Measurements from ENCODE around the gene LGMN.

The LGMN gene

GRCh38 chr14:92724516-92725340 is 23.7 kb downstream of the LGMN start:
- ATAC-seq, result no peak

- ATAC-seq, result no peak
Observed at GRCh38 chr14:92719890-92720323, 28.5 kb downstream of the LGMN start.

GRCh38 chr14:92719421-92719820 is 29.0 kb downstream of the LGMN start:
- ATAC-seq, result no peak

GRCh38 chr14:92718664-92719063 is 29.8 kb downstream of the LGMN start:
- ATAC-seq, result no peak

GRCh38 chr14:92717571-92718042 is 30.8 kb downstream of the LGMN start:
- ATAC-seq, result peak; percentile 74 to 82

GRCh38 chr14:92716131-92716530 is 32.3 kb downstream of the LGMN start:
- ATAC-seq, result no peak

GRCh38 chr14:92714739-92715307 is 33.6 kb downstream of the LGMN start:
- ATAC-seq, result peak; percentile 75 to 79

GRCh38 chr14:92712654-92713051 is 35.8 kb downstream of the LGMN start:
- ATAC-seq, result no peak

GRCh38 chr14:92711976-92712653 is 36.3 kb downstream of the LGMN start:
- ATAC-seq, result no peak

- ATAC-seq, result no peak
Observed at GRCh38 chr14:92710001-92710341, 38.5 kb downstream of the LGMN start.

GRCh38 chr14:92709340-92710000 is 39.0 kb downstream of the LGMN start:
- ATAC-seq, result no peak

- ATAC-seq, result no peak
Observed at GRCh38 chr14:92706386-92706785, 42.0 kb downstream of the LGMN start.

GRCh38 chr14:92704821-92705220 is 43.6 kb downstream of the LGMN start:
- ATAC-seq, result no peak

GRCh38 chr14:92704036-92704804 is 44.2 kb downstream of the LGMN start:
- peak in 1 of 2 donors; percentile 64 for ATAC-seq

GRCh38 chr14:92703516-92703915 is 44.9 kb downstream of the LGMN start:
- ATAC-seq, result no peak

- ATAC-seq, result no peak
Observed at GRCh38 chr14:92702441-92702918, 45.9 kb downstream of the LGMN start.

- ATAC-seq, result no peak
Observed at GRCh38 chr14:92701826-92702225, 46.6 kb downstream of the LGMN start.

- no peak for ATAC-seq
Observed at GRCh38 chr14:92698393-92698792, 50.0 kb downstream of the LGMN start.

- no peak for ATAC-seq
Observed at GRCh38 chr14:92696366-92696765, 52.1 kb downstream of the LGMN start.

- ATAC-seq, result no peak
Observed at GRCh38 chr14:92695562-92695961, 52.9 kb downstream of the LGMN start.

- no peak for ATAC-seq
Observed at GRCh38 chr14:92694807-92695206, 53.6 kb downstream of the LGMN start.
